B cell (primary cell): Measurements from ENCODE around the gene CDADC1. TPM values are rescaled to one million over a fixed set of nuclear protein-coding genes. Genes with fewer than 3 reads are reported as not detected.

Experiments
- ATAC-seq: fragments of 200-7000 bp; cut with Tn5 transposase; one replicate; pipeline ENCODE4 v1.10.0; 2021; ENCODE audit warnings: low read depth, mild to moderate bottlenecking, moderate number of reproducible peaks, moderate library complexity
- CTCF ChIA-PET: fragments of 350-600 bp; sonication (Branson Sonifier 250); formaldehyde crosslinking; loops from one replicate; lab custom pipeline; 2021; ENCODE audit warnings: antibody characterized with exemption, inconsistent platforms; lab: Charles Lee
- POLR2A ChIA-PET: fragments of 350-600 bp; sonication (Branson Sonifier 250); formaldehyde crosslinking; loops from one replicate; lab custom pipeline; 2021; ENCODE audit warnings: antibody characterized with exemption; lab: Charles Lee
- DNase-seq: peaks from one replicate; pipeline ENCODE4 v3.0.0; 2013
- H2AFZ ChIP-seq: 2 replicates; pipeline ENCODE4 v1.6.1; 2012; ENCODE audit warnings: mild to moderate bottlenecking, low read depth, low read length; ENCODE audit not compliant: insufficient read depth, poor library complexity, severe bottlenecking
- H3K27ac ChIP-seq, 2 donors: 1 replicate in 1 of 2; 2 replicates in 1 of 2; pipeline ENCODE4 v1.5.1; 2012 to 2013; ENCODE audit warnings: low read length in 2 of 2, mild to moderate bottlenecking in 2 of 2, moderate library complexity in 1 of 2
- H3K27me3 ChIP-seq, 4 experiments: fragments of 200-600 bp in 1 of 4; sonication (generic) in 1 of 4; replicated peaks in 1 of 4; 1 replicate in 2 of 4; 2 replicates in 2 of 4; pipeline versions ENCODE4 v1.6.1 to v1.7.0; 2013 to 2016; ENCODE audit warnings: low read length in 3 of 4, mild to moderate bottlenecking in 2 of 4, mixed read lengths in 1 of 4, moderate library complexity in 1 of 4; ENCODE audit not compliant: insufficient read depth in 4 of 4, control insufficient read depth in 3 of 4; ENCODE audit errors: control extremely low read depth in 1 of 4
- H3K36me3 ChIP-seq, 2 experiments: replicated peaks in 1 of 2; 1 replicate in 1 of 2; 2 replicates in 1 of 2; pipeline versions ENCODE4 v1.6.1 to v1.7.1; 2013; ENCODE audit warnings: low read length in 1 of 2; ENCODE audit not compliant: insufficient read depth in 2 of 2, control insufficient read depth in 1 of 2; ENCODE audit errors: control extremely low read depth in 1 of 2, extremely low read depth in 1 of 2
- H3K4me1 ChIP-seq, 2 donors: fragments of 200-600 bp in 1 of 2; sonication (generic) in 1 of 2; 1 replicate in 1 of 2; 2 replicates in 1 of 2; pipeline versions ENCODE4 v1.5.1 to v1.6.1; 2013 to 2017; ENCODE audit warnings: low read length in 2 of 2; ENCODE audit not compliant: control insufficient read depth in 2 of 2, insufficient read depth in 2 of 2
- H3K4me2 ChIP-seq: replicated peaks from 2 replicates; pipeline ENCODE3; 2012; ENCODE audit warnings: mild to moderate bottlenecking, low read depth, low read length; ENCODE audit not compliant: poor library complexity, severe bottlenecking
- H3K4me3 ChIP-seq, 5 experiments: fragments of 200-600 bp in 1 of 5; sonication (generic) in 1 of 5; 1 replicate in 3 of 5; 2 replicates in 2 of 5; pipeline versions ENCODE4 v1.5.1 to v1.7.0; 2011 to 2016; ENCODE audit warnings: low read length in 4 of 5, mild to moderate bottlenecking in 4 of 5, low read depth in 2 of 5, control low read depth in 1 of 5, moderate library complexity in 1 of 5; ENCODE audit not compliant: insufficient read depth in 1 of 5; ENCODE audit errors: control extremely low read depth in 1 of 5, extremely low read depth in 1 of 5
- H3K79me2 ChIP-seq: fragments of 200-600 bp; sonication (generic); one replicate; pipeline ENCODE4 v1.6.0; 2016; ENCODE audit warnings: low read length; ENCODE audit not compliant: control insufficient read depth, insufficient read depth
- H3K9ac ChIP-seq: fragments of 200-600 bp; sonication (generic); 2 replicates; pipeline ENCODE4 v1.6.1; 2017; ENCODE audit warnings: mild to moderate bottlenecking, low read length, moderate library complexity
- H3K9me3 ChIP-seq, 3 donors: one replicate each; pipeline versions ENCODE4 v1.6.1 to v1.7.1; 2013; ENCODE audit warnings: low read length in 2 of 3; ENCODE audit not compliant: control insufficient read depth in 2 of 3, insufficient read depth in 1 of 3; ENCODE audit errors: control extremely low read depth in 1 of 3
- H4K20me1 ChIP-seq: 2 replicates; pipeline ENCODE4 v1.6.0; 2012; ENCODE audit warnings: mild to moderate bottlenecking, low read length; ENCODE audit not compliant: insufficient read depth, control insufficient read depth, poor library complexity, severe bottlenecking
- H3K27ac Mint-ChIP-seq: one replicate; pipeline ENCODE4 v1.8.0; 2021; ENCODE audit warnings: mixed read lengths
- H3K27me3 Mint-ChIP-seq: one replicate; pipeline ENCODE4 v1.8.0; 2021; ENCODE audit warnings: mixed read lengths
- H3K4me1 Mint-ChIP-seq: one replicate; pipeline ENCODE4 v1.8.0; 2021; ENCODE audit warnings: mixed read lengths
- H3K4me3 Mint-ChIP-seq: one replicate; pipeline ENCODE4 v1.8.0; 2021; ENCODE audit warnings: mixed read lengths
- H3K9me3 Mint-ChIP-seq: one replicate; pipeline ENCODE4 v1.8.0; 2022; ENCODE audit warnings: mixed read lengths; ENCODE audit not compliant: insufficient read depth
- EZH2 ChIP-seq: IDR thresholded peaks from 2 replicates; pipeline ENCODE4 v1.6.1; 2012; ENCODE audit warnings: borderline replicate concordance, low read depth, mild to moderate bottlenecking, moderate library complexity, low read length; ENCODE audit not compliant: insufficient read depth, poor library complexity, severe bottlenecking
- WGBS: methylation state at CpG from one replicate; pipeline ENCODE4 v1.1.5; 2013; ENCODE audit warnings: missing lambda C conversion rate; ENCODE audit not compliant: insufficient coverage; 5-methylcytosine and 5-hydroxymethylcytosine counted together
- intact Hi-C: fragments of 100-400 bp; cut with micrococcal nuclease; formaldehyde crosslinking; loops from one replicate; pipeline ENCODE4 v1.10.0; 2022
- polyA plus RNA-seq: library from polyadenylated mRNA; depleted of rRNA; stranded (reverse); fragments of >200 nt; gene quantifications from 2 replicates; pipeline ENCODE4 v1.2.3, GENCODE V29; 2012
- total RNA-seq, 2 donors: library from RNA; stranded (reverse); fragments of 120-200 nt in 1 of 2; gene quantifications; 1 replicate in 1 of 2; 2 replicates in 1 of 2; pipeline versions ENCODE4 v1.2.3 to v1.2.4, GENCODE V29; 2013 to 2022
- TF ChIP-seq, protein P1 (sequence below): fragments of 200-600 bp; IDR thresholded peaks from one replicate; pipeline ENCODE4 v1.8.0; 2022; ENCODE audit warnings: antibody characterized with exemption, mild to moderate bottlenecking

The CDADC1 gene
- total and polyA plus RNA-seq, 2 donors (not counting 1 experiment from before 2014, with no cell fraction given) = 3.0 to 14.5 TPM

DNA sequence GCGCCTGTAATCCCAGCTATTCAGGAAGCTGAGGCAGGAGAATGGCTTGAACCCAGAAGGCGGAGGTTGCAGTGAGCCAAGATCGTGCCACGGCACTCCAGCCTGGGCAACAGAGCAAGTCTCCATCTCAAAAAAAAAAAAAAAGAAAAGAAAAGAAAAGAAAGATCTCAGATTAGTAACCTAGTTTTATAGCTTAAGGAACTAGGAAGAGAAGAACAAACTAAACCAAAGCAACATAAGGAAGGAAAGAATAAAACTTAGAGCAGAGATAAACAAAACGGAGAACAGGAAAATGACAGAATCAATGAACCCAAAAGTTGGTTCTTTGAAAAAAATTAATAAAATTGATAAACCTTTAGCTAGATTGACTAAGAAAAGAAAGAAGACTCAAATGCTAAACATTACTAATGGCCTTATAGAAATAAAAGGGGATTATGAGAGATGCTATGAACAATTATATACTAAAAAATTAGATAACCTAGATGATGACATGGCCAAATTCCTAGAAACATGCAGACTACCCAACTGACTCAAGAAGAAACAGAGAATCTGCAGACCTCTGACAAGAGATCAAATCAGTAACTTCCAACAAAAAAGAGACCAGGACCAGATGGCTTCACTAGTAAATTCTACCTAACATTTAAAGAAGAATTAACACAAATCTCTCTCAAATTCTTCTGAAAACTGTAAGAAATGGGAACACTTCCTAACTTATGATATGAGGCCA lies 68.2 kb downstream of the CDADC1 start:
- Histone ChIP-seq H3K79me2 (no peaks in the 10 kb centered on the region), H3K9me3 (no peaks in the 10 kb centered on the region), H3K27ac (no peak overlapping the region), H3K9ac (no peak overlapping the region), H3K27me3 (no peaks in the 10 kb centered on the region), H4K20me1 (no peaks in the 10 kb centered on the region), H3K4me2 (no peak overlapping the region), H3K36me3 (no peaks in the 10 kb centered on the region), H3K4me1 (peaks cover 8 to 12% of the 10 kb centered on the region in 2 donors), H2AFZ (no peak overlapping the region), H3K4me3 (no peak overlapping the region)
- Mint-ChIP-seq H3K27ac (no peak overlapping the region), H3K4me3 (no peak overlapping the region), H3K9me3 (no peaks in the 10 kb centered on the region), H3K27me3 (no peaks in the 10 kb centered on the region), H3K4me1 (peaks cover 14% of the 10 kb centered on the region)
- no peak for TF ChIP-seq EZH2
- TF ChIP-seq, protein P1, sequence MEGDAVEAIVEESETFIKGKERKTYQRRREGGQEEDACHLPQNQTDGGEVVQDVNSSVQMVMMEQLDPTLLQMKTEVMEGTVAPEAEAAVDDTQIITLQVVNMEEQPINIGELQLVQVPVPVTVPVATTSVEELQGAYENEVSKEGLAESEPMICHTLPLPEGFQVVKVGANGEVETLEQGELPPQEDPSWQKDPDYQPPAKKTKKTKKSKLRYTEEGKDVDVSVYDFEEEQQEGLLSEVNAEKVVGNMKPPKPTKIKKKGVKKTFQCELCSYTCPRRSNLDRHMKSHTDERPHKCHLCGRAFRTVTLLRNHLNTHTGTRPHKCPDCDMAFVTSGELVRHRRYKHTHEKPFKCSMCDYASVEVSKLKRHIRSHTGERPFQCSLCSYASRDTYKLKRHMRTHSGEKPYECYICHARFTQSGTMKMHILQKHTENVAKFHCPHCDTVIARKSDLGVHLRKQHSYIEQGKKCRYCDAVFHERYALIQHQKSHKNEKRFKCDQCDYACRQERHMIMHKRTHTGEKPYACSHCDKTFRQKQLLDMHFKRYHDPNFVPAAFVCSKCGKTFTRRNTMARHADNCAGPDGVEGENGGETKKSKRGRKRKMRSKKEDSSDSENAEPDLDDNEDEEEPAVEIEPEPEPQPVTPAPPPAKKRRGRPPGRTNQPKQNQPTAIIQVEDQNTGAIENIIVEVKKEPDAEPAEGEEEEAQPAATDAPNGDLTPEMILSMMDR = no peak
- POLR2A ChIA-PET = no interaction called here
- ATAC-seq = no peak
- 94% methylated on average over 2 of the region's 5 CpGs for WGBS
- intact Hi-C loops = loop anchor here (10.0 kb wide), 1 partner anchor 89 kb away; no protein-coding TSS in a partner anchor
- CTCF ChIA-PET = no interaction called here
- DNase-seq = no peak

DNA sequence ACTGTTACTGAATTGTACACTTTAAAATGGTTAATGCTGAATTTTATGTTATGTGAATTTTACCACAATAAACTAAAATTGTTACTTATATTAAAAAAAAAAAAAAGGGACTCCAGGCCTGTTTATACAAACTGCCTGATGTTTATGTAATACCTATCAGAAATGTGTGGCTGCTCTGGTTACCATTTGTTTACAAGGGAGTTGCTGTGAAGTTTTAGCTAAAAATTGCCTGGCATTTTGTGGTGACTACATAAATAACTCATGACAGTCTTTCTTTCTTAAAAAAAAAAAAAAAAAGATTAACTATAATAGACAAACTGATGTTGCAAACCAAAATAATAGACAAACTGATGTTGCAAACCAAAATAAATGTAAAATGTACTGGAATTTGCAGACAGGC lies 71.8 kb downstream of the CDADC1 start:
- Histone ChIP-seq H3K4me3 (no peak overlapping the region), H3K36me3 (no peaks in the 10 kb centered on the region), H3K79me2 (no peaks in the 10 kb centered on the region), H3K9ac (no peak overlapping the region), H3K27me3 (no peaks in the 10 kb centered on the region), H4K20me1 (no peaks in the 10 kb centered on the region), H3K9me3 (no peaks in the 10 kb centered on the region), H2AFZ (no peak overlapping the region), H3K4me1 (peaks cover 8 to 13% of the 10 kb centered on the region in 2 donors), H3K4me2 (no peak overlapping the region), H3K27ac (no peak overlapping the region)
- intact Hi-C loops = loop anchor here (10.0 kb wide), 1 partner anchor 85 kb away; no protein-coding TSS in a partner anchor
- DNase-seq (no peak), ATAC-seq (no peak)
- TF ChIP-seq, protein P1 = no peak
- no peak for TF ChIP-seq EZH2
- Mint-ChIP-seq H3K9me3 (no peaks in the 10 kb centered on the region), H3K27me3 (no peaks in the 10 kb centered on the region), H3K4me3 (no peak overlapping the region), H3K27ac (no peak overlapping the region), H3K4me1 (peaks cover 18% of the 10 kb centered on the region)
- ChIA-PET CTCF (no interaction called here), POLR2A (no interaction called here)
